ENCODE results near the gene CTPS1. TPM values are rescaled to one million over a fixed set of nuclear protein-coding genes. Genes with fewer than 3 reads are reported as not detected.

The CTPS1 gene
- total RNA-seq, 2 donors from 2014 or later: 79.2 to 84.4 TPM

GRCh38 chr1:40954626-40955025 lies 24.9 kb upstream of the CTPS1 start:
- TF ChIP-seq CTCF (IDR thresholded peaks at IDR 0.05): no peak
- H3K4me1 ChIP-seq (ENCODE audit: control insufficient read depth in 1 of 2, low read depth in 2 of 2): peaks cover 0 to 8% of the 10 kb centered on the region in 2 donors
- no peaks in the 10 kb centered on the region for H3K9me3 ChIP-seq
- DNase-seq (ENCODE audit: low spot score): no peak
- no peak overlapping the region for H3K27ac ChIP-seq
- ATAC-seq (ENCODE audit: insufficient number of reproducible peaks, low FRiP score, low read depth): no peak
- H3K36me3 ChIP-seq: no peaks in the 10 kb centered on the region
- H3K4me3 ChIP-seq: no peak overlapping the region
- no peaks in the 10 kb centered on the region for H3K27me3 ChIP-seq (replicated peaks; ENCODE audit: insufficient read depth)

- Histone ChIP-seq H3K4me3 (no peak overlapping the region), H3K27ac (no peak overlapping the region), H3K27me3 (replicated peaks; ENCODE audit: insufficient read depth) (no peaks in the 10 kb centered on the region), H3K4me1 (ENCODE audit: control insufficient read depth in 1 of 2, low read depth in 2 of 2) (peaks cover 0 to 8% of the 10 kb centered on the region in 2 donors), H3K9me3 (no peaks in the 10 kb centered on the region), H3K36me3 (no peaks in the 10 kb centered on the region)
- no peak for ATAC-seq (ENCODE audit: insufficient number of reproducible peaks, low FRiP score, low read depth)
- DNase-seq (ENCODE audit: low spot score): no peak
- no peak for TF ChIP-seq CTCF (IDR thresholded peaks at IDR 0.05)
Measured at GRCh38 chr1:40955266-40955665, 24.2 kb upstream of the CTPS1 start.

DNA sequence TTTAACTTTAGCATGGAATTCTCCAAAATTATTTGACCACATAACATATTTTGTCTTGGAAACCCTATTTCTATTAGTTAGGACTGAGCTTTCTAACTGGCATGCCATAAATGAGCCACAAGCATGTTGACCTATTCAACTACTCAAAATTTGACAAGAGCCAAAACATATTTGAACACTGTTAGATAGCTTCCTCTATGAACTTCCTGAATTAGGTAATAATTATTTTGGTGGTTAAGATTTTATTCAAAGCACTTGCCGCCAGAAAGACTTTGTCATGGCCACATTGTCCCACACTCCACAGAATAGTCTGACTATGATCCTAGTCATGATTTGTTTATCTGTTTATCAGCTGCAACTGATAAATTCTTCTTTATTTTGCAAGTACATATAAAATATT lies 23.1 kb upstream of the CTPS1 start:
- H3K36me3 ChIP-seq: no peaks in the 10 kb centered on the region
- no peaks in the 10 kb centered on the region for H3K9me3 ChIP-seq
- H3K4me1 ChIP-seq (ENCODE audit: control insufficient read depth in 1 of 2, low read depth in 2 of 2): peaks cover 0 to 8% of the 10 kb centered on the region in 2 donors
- DNase-seq (ENCODE audit: low spot score) (no peak), ATAC-seq (ENCODE audit: insufficient number of reproducible peaks, low FRiP score, low read depth) (no peak)
- H3K4me3 ChIP-seq: no peak overlapping the region
- H3K27ac ChIP-seq: no peak overlapping the region
- H3K27me3 ChIP-seq (replicated peaks; ENCODE audit: insufficient read depth): no peaks in the 10 kb centered on the region
- no peak for TF ChIP-seq CTCF (IDR thresholded peaks at IDR 0.05)

DNA sequence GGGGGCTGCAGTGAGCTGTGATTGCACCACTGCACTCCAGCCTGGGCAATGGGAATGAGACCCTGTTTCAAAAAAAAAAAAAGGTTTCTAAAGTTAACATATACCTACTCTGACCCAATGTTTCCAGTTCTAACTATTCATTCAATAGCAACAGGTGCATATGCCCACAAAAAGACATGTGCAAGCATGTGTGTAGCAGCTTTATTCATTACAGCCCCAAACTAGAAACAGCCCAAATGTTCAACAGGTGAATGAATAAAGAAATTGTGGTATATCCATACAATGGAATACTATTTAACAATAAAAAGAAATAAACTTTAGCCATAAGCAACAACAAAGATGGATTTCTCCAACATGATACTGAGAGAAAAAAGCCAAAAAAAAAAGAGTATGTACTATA lies 21.3 kb upstream of the CTPS1 start:
- ATAC-seq (ENCODE audit: insufficient number of reproducible peaks, low FRiP score, low read depth) (no peak), DNase-seq (ENCODE audit: low spot score) (no peak)
- H3K27ac ChIP-seq: no peak overlapping the region
- no peaks in the 10 kb centered on the region for H3K36me3 ChIP-seq
- H3K27me3 ChIP-seq (replicated peaks; ENCODE audit: insufficient read depth): no peaks in the 10 kb centered on the region
- no peaks in the 10 kb centered on the region for H3K4me1 ChIP-seq (ENCODE audit: control insufficient read depth in 1 of 2, low read depth in 2 of 2)
- H3K9me3 ChIP-seq: no peaks in the 10 kb centered on the region
- no peak overlapping the region for H3K4me3 ChIP-seq
- TF ChIP-seq CTCF (IDR thresholded peaks at IDR 0.05): no peak

DNA sequence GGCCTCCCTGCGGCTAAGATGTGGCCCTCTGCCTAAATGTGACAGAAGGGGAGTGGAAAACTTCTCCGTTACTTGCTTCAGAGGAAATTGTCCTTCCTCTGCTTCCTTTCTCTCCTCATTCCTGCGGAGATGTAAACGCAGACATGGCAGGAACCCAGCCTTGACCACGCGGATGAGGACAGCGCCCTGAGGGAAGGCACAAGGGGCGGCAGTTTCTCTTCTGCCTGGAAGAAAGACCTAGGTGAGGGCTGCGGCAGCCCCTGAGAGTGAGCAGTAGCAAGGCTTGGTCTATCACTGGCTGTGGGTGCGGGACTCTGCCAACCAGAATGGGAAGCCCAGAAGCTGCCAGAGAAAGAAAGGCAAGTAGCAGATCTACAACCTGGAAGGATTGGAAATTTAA lies 14.0 kb upstream of the CTPS1 start:
- Histone ChIP-seq H3K36me3 (no peaks in the 10 kb centered on the region), H3K4me3 (no peak overlapping the region), H3K27me3 (replicated peaks; ENCODE audit: insufficient read depth) (no peaks in the 10 kb centered on the region), H3K4me1 (ENCODE audit: control insufficient read depth in 1 of 2, low read depth in 2 of 2) (peaks cover 3 to 23% of the 10 kb centered on the region in 2 donors), H3K9me3 (no peaks in the 10 kb centered on the region), H3K27ac (peak overlapping the region; percentile 67 to 77)
- no peak for TF ChIP-seq CTCF (IDR thresholded peaks at IDR 0.05)
- DNase-seq (ENCODE audit: low spot score): no peak
- no peak for ATAC-seq (ENCODE audit: insufficient number of reproducible peaks, low FRiP score, low read depth)
